H9 (cell line): ENCODE results near the gene CALR3. TPM values are rescaled to one million over a fixed set of nuclear protein-coding genes. Genes with fewer than 3 reads are reported as not detected.

Experiments
- DNase-seq: peaks from one replicate; pipeline ENCODE4 v3.0.0-alpha.2; 2017
- H2AFZ ChIP-seq: one replicate; pipeline ENCODE4 v1.6.1; 2013; ENCODE audit warnings: mild to moderate bottlenecking, low read length, control low read depth, moderate library complexity
- H2AK5ac ChIP-seq: 2 replicates; pipeline ENCODE4 v1.6.1; 2013; ENCODE audit warnings: low read length, control low read depth, mixed read lengths; ENCODE audit not compliant: insufficient read length
- H2BK120ac ChIP-seq: one replicate; pipeline ENCODE4 v1.6.1; 2013; ENCODE audit warnings: low read depth, mild to moderate bottlenecking, low read length, control low read depth, inconsistent platforms; ENCODE audit not compliant: poor library complexity, severe bottlenecking
- H2BK12ac ChIP-seq: 2 replicates; pipeline ENCODE4 v1.6.1; 2013; ENCODE audit warnings: low read length, control low read depth, mixed read lengths, low read depth; ENCODE audit not compliant: insufficient read length
- H2BK15ac ChIP-seq: 2 replicates; pipeline ENCODE4 v1.6.1; 2013; ENCODE audit warnings: low read depth, low read length, control low read depth
- H2BK20ac ChIP-seq: one replicate; pipeline ENCODE4 v1.6.1; 2013; ENCODE audit warnings: low read depth, mild to moderate bottlenecking, low read length, control low read depth, inconsistent platforms; ENCODE audit not compliant: poor library complexity, severe bottlenecking
- H2BK5ac ChIP-seq: 2 replicates; pipeline ENCODE4 v1.6.1; 2013; ENCODE audit warnings: low read length, control low read depth, mixed read lengths; ENCODE audit not compliant: insufficient read length
- H3K14ac ChIP-seq: 2 replicates; pipeline ENCODE4 v1.6.1; 2013; ENCODE audit warnings: low read length, control low read depth; ENCODE audit not compliant: insufficient read depth
- H3K18ac ChIP-seq: 2 replicates; pipeline ENCODE4 v1.6.1; 2013; ENCODE audit warnings: low read depth, mild to moderate bottlenecking, mixed read lengths, low read length, control low read depth; ENCODE audit not compliant: insufficient read length
- H3K23ac ChIP-seq: 2 replicates; pipeline ENCODE4 v1.6.1; 2013; ENCODE audit warnings: low read length, control low read depth, mixed read lengths, low read depth; ENCODE audit not compliant: insufficient read length
- H3K23me2 ChIP-seq: 2 replicates; pipeline ENCODE4 v1.6.1; 2013; ENCODE audit warnings: low read depth, mild to moderate bottlenecking, mixed read lengths, low read length, control low read depth; ENCODE audit not compliant: insufficient read length, poor library complexity, severe bottlenecking
- H3K27ac ChIP-seq: 2 replicates; pipeline ENCODE4 v1.5.1; 2013; ENCODE audit warnings: low read length, control low read depth, mixed read lengths, low read depth; ENCODE audit not compliant: insufficient read length
- H3K27me3 ChIP-seq: 2 replicates; pipeline ENCODE4 v1.6.1; 2013; ENCODE audit warnings: low read length, control low read depth, inconsistent platforms; ENCODE audit not compliant: insufficient read depth
- H3K4ac ChIP-seq: 2 replicates; pipeline ENCODE4 v1.6.1; 2013; ENCODE audit warnings: low read depth, mild to moderate bottlenecking, control low read depth, inconsistent platforms, low read length, moderate library complexity
- H3K4me1 ChIP-seq: 2 replicates; pipeline ENCODE4 v1.6.1; 2013; ENCODE audit warnings: low read length, control low read depth, inconsistent platforms; ENCODE audit not compliant: insufficient read depth
- H3K4me2 ChIP-seq: 2 replicates; pipeline ENCODE4 v1.6.1; 2013; ENCODE audit warnings: low read length, control low read depth, mixed read lengths; ENCODE audit not compliant: insufficient read length, insufficient read depth
- H3K56ac ChIP-seq: 2 replicates; pipeline ENCODE4 v1.6.1; 2013; ENCODE audit warnings: low read depth, mild to moderate bottlenecking, mixed read lengths, low read length, control low read depth; ENCODE audit not compliant: insufficient read length
- H3K79me1 ChIP-seq: 2 replicates; pipeline ENCODE4 v1.6.1; 2013; ENCODE audit warnings: low read depth, mild to moderate bottlenecking, moderate library complexity, low read length, control low read depth, inconsistent platforms; ENCODE audit not compliant: insufficient read depth, poor library complexity, severe bottlenecking
- H3K79me2 ChIP-seq: 2 replicates; pipeline ENCODE4 v1.6.1; 2013; ENCODE audit warnings: low read length, control low read depth, inconsistent platforms; ENCODE audit not compliant: insufficient read depth
- H3K9ac ChIP-seq: 2 replicates; pipeline ENCODE4 v1.6.1; 2013; ENCODE audit warnings: low read length, control low read depth, mixed read lengths; ENCODE audit not compliant: insufficient read length; ENCODE audit errors: extremely low read depth
- H3K9me3 ChIP-seq: one replicate; pipeline ENCODE4 v1.6.1; 2013; ENCODE audit warnings: low read depth, low read length, inconsistent platforms; ENCODE audit not compliant: control insufficient read depth
- H3T11ph ChIP-seq: one replicate; pipeline ENCODE4 v1.6.1; 2013; ENCODE audit warnings: mild to moderate bottlenecking, low read length, control low read depth, inconsistent platforms
- H4K20me1 ChIP-seq: one replicate; pipeline ENCODE4 v1.6.1; 2013; ENCODE audit not compliant: control insufficient read depth, insufficient read length, insufficient read depth
- H4K5ac ChIP-seq: 2 replicates; pipeline ENCODE4 v1.6.1; 2013; ENCODE audit warnings: low read depth, mild to moderate bottlenecking, mixed read lengths, low read length, control low read depth; ENCODE audit not compliant: insufficient read length
- H4K8ac ChIP-seq: replicated peaks from 2 replicates; pipeline ENCODE4 v1.6.1; 2013; ENCODE audit warnings: low read length, control low read depth, mixed read lengths, low read depth; ENCODE audit not compliant: insufficient read length
- H4K91ac ChIP-seq: 2 replicates; pipeline ENCODE4 v1.6.1; 2013; ENCODE audit warnings: low read depth, mild to moderate bottlenecking, moderate library complexity, mixed read lengths, low read length, control low read depth; ENCODE audit not compliant: insufficient read length
- H3K27ac Mint-ChIP-seq, 3 experiments: 2 replicates in 2 of 3; 3 replicates in 1 of 3; pipeline ENCODE4 v1.8.0; 2020 to 2021; ENCODE audit warnings: mixed read lengths in 3 of 3, mild to moderate bottlenecking in 1 of 3, moderate library complexity in 1 of 3
- H3K27me3 Mint-ChIP-seq: 2 replicates; pipeline ENCODE4 v1.8.0; 2021; ENCODE audit warnings: low read depth, mild to moderate bottlenecking, moderate library complexity, mixed read lengths
- H3K36me3 Mint-ChIP-seq, 3 experiments: 2 replicates in 2 of 3; 3 replicates in 1 of 3; pipeline ENCODE4 v1.8.0; 2020 to 2021; ENCODE audit warnings: low read depth in 3 of 3, mixed read lengths in 3 of 3; ENCODE audit not compliant: insufficient read depth in 1 of 3
- H3K4me1 Mint-ChIP-seq, 2 experiments: 2 replicates each; pipeline ENCODE4 v1.8.0; 2020; ENCODE audit warnings: mixed read lengths in 2 of 2
- H3K4me3 Mint-ChIP-seq, 2 experiments: 2 replicates in 1 of 2; 3 replicates in 1 of 2; pipeline ENCODE4 v1.8.0; 2020 to 2021; ENCODE audit warnings: mild to moderate bottlenecking in 2 of 2, mixed read lengths in 2 of 2, moderate library complexity in 1 of 2
- H3K9me3 Mint-ChIP-seq, 2 experiments: 2 replicates in 1 of 2; 3 replicates in 1 of 2; pipeline ENCODE4 v1.8.0; 2020; ENCODE audit warnings: mild to moderate bottlenecking in 2 of 2, mixed read lengths in 2 of 2, moderate library complexity in 1 of 2
- CTCF ChIP-seq: fragments of 200-600 bp; sonication (generic); conservative IDR thresholded peaks from 3 replicates; pipeline ENCODE4 v1.8.0; 2021; ENCODE audit warnings: antibody characterized with exemption, mild to moderate bottlenecking
- WGBS: extraction: QIAGEN DNeasy Blood & Tissue Kit; methylation state at CpG from one replicate; pipeline ENCODE4 v1.1.7; 2013; ENCODE audit warnings: missing lambda C conversion rate, low lambda C conversion rate, mixed read lengths; ENCODE audit not compliant: insufficient read length; ENCODE audit errors: extremely low coverage; 5-methylcytosine and 5-hydroxymethylcytosine counted together
- total RNA-seq: library from RNA; stranded (reverse); gene quantifications from 2 replicates; pipeline ENCODE4 v1.2.1, GENCODE V29; 2021

The CALR3 gene
- total RNA-seq, 1 experiment from 2014 or later: 0.44 TPM

GRCh38 chr19:16463341-16463990 is 32.5 kb downstream of the CALR3 start:
- no peak overlapping the region for H2BK20ac ChIP-seq
- no CpG with 5 or more reads among the region's 6 CpGs for WGBS
- H3K14ac ChIP-seq: no peak overlapping the region
- Mint-ChIP-seq H3K36me3 (peaks cover 0 to 8% (median 7%) of the 10 kb centered on the region in 3 experiments; a peak in 4 of 7 replicates), H3K27ac (peak overlapping the region; percentile 18 to 96 (median 58); a peak in 5 of 7 replicates), H3K27me3 (no peaks in the 10 kb centered on the region), H3K4me1 (peaks cover 13 to 33% of the 10 kb centered on the region in 2 experiments), H3K9me3 (no peaks in the 10 kb centered on the region), H3K4me3 (no peak overlapping the region)
- no peaks in the 10 kb centered on the region for H3K23me2 ChIP-seq
- no peak overlapping the region for H4K91ac ChIP-seq
- no peak overlapping the region for H2BK5ac ChIP-seq
- H3K4me2 ChIP-seq: no peak overlapping the region
- H3K18ac ChIP-seq: no peak overlapping the region
- no peak overlapping the region for H3T11ph ChIP-seq
- H3K79me2 ChIP-seq: peaks cover 34% of the 10 kb centered on the region; the same call in 1 of the 2 replicates
- no peak overlapping the region for H3K4ac ChIP-seq
- H2BK120ac ChIP-seq: no peak overlapping the region
- H2BK12ac ChIP-seq: no peak overlapping the region
- no peak overlapping the region for H4K5ac ChIP-seq
- no peak overlapping the region for H2AFZ ChIP-seq
- H3K27ac ChIP-seq: no peak overlapping the region
- DNase-seq: no peak
- no peak overlapping the region for H3K23ac ChIP-seq
- H3K9me3 ChIP-seq: no peaks in the 10 kb centered on the region
- no peak for TF ChIP-seq CTCF
- H3K56ac ChIP-seq: no peak overlapping the region
- H2BK15ac ChIP-seq: no peak overlapping the region
- no peaks in the 10 kb centered on the region for H3K79me1 ChIP-seq
- H3K27me3 ChIP-seq: no peaks in the 10 kb centered on the region
- H3K4me1 ChIP-seq: peaks cover 5% of the 10 kb centered on the region; the same call in 1 of the 2 replicates
- H4K20me1 ChIP-seq: peaks cover under 1% of the 10 kb centered on the region
- H4K8ac ChIP-seq: no peak overlapping the region
- H3K9ac ChIP-seq: no peak overlapping the region
- H2AK5ac ChIP-seq: no peak overlapping the region
